ENCODE measurements around the gene GJC2.

GJC2 gene

GRCh38 chr1:228160201-228160761 lies 10.6 kb downstream of the GJC2 start:
- Histone ChIP-seq H3K36me3 (replicated peaks; ENCODE audit: insufficient read depth, low read length) (no peaks in the 10 kb centered on the region), H3F3A (ENCODE audit: insufficient read depth, low read length) (no peaks in the 10 kb centered on the region), H3K27ac (ENCODE audit: low read length) (no peak overlapping the region), H3K9me3 (replicated peaks; ENCODE audit: insufficient read depth, low read length) (no peaks in the 10 kb centered on the region), H3K79me2 (ENCODE audit: low read length) (no peaks in the 10 kb centered on the region), H3K27me3 (replicated peaks; ENCODE audit: insufficient read depth, low read length) (no peaks in the 10 kb centered on the region; the same call in 1 of the 2 replicates), H2AFZ (ENCODE audit: low read length) (no peak overlapping the region), H3K4me3 (ENCODE audit: low read length) (no peak overlapping the region), H3K9ac (ENCODE audit: low read length) (no peak overlapping the region), H3K4me2 (ENCODE audit: low read depth, low read length) (no peak overlapping the region), H4K20me1 (ENCODE audit: insufficient read depth, low read length) (no peaks in the 10 kb centered on the region), H3K4me1 (ENCODE audit: low read length) (no peaks in the 10 kb centered on the region), H3K9me2 (replicated peaks; ENCODE audit: insufficient read depth, low read length) (no peaks in the 10 kb centered on the region)
- no peak for DNase-seq
- TF ChIP-seq EZH2 (optimal IDR thresholded peaks at IDR 0.05; ENCODE audit: low read depth, low read length) (no peak), EZH2phosphoT487 (IDR thresholded peaks at IDR 0.05; ENCODE audit: low read length) (no peak)
- TF ChIP-seq, protein P1, sequence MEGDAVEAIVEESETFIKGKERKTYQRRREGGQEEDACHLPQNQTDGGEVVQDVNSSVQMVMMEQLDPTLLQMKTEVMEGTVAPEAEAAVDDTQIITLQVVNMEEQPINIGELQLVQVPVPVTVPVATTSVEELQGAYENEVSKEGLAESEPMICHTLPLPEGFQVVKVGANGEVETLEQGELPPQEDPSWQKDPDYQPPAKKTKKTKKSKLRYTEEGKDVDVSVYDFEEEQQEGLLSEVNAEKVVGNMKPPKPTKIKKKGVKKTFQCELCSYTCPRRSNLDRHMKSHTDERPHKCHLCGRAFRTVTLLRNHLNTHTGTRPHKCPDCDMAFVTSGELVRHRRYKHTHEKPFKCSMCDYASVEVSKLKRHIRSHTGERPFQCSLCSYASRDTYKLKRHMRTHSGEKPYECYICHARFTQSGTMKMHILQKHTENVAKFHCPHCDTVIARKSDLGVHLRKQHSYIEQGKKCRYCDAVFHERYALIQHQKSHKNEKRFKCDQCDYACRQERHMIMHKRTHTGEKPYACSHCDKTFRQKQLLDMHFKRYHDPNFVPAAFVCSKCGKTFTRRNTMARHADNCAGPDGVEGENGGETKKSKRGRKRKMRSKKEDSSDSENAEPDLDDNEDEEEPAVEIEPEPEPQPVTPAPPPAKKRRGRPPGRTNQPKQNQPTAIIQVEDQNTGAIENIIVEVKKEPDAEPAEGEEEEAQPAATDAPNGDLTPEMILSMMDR (IDR thresholded peaks at IDR 0.05; ENCODE audit: low read length), result no peak

GRCh38 chr1:228161362-228161761 lies 11.6 kb downstream of the GJC2 start:
- Histone ChIP-seq H4K20me1 (ENCODE audit: insufficient read depth, low read length) (no peaks in the 10 kb centered on the region), H3K9me2 (replicated peaks; ENCODE audit: insufficient read depth, low read length) (no peaks in the 10 kb centered on the region), H3K9me3 (replicated peaks; ENCODE audit: insufficient read depth, low read length) (no peaks in the 10 kb centered on the region), H3K27me3 (replicated peaks; ENCODE audit: insufficient read depth, low read length) (no peaks in the 10 kb centered on the region; the same call in 1 of the 2 replicates), H3K9ac (ENCODE audit: low read length) (no peak overlapping the region), H3F3A (ENCODE audit: insufficient read depth, low read length) (no peaks in the 10 kb centered on the region), H3K4me2 (ENCODE audit: low read depth, low read length) (no peak overlapping the region), H3K36me3 (replicated peaks; ENCODE audit: insufficient read depth, low read length) (no peaks in the 10 kb centered on the region), H3K4me3 (ENCODE audit: low read length) (no peak overlapping the region), H3K79me2 (ENCODE audit: low read length) (peaks cover 2% of the 10 kb centered on the region; the same call in 1 of the 2 replicates), H2AFZ (ENCODE audit: low read length) (no peak overlapping the region), H3K27ac (ENCODE audit: low read length) (no peak overlapping the region), H3K4me1 (ENCODE audit: low read length) (no peaks in the 10 kb centered on the region)
- TF ChIP-seq, protein P1 (IDR thresholded peaks at IDR 0.05; ENCODE audit: low read length), result no peak
- TF ChIP-seq EZH2 (optimal IDR thresholded peaks at IDR 0.05; ENCODE audit: low read depth, low read length) (no peak), EZH2phosphoT487 (IDR thresholded peaks at IDR 0.05; ENCODE audit: low read length) (no peak)
- DNase-seq, result no peak

DNA sequence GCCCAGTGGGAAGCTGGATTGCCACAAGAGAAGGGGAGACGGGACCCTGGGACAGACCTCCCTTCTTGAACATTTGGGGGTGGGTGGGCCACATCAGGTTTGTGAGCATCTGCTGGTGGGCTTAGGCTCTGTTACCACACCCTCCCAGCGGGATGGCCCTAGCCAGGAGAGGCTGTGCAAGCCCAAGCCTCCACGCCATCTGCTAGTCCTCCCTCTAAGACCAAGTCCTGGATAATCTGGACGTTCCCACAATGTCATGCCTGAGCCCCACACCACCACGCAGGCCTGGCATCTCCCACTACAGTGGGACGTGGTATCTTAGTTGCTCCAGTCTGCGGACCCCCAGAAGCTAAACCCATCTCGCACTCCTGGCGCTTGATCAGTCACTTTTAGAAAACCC lies 12.1 kb downstream of the GJC2 start:
- no peak overlapping the region for H3K4me3 ChIP-seq (ENCODE audit: low read length)
- no peaks in the 10 kb centered on the region; the same call in 1 of the 2 replicates for H3K27me3 ChIP-seq (replicated peaks; ENCODE audit: insufficient read depth, low read length)
- no peak overlapping the region for H2AFZ ChIP-seq (ENCODE audit: low read length)
- no peaks in the 10 kb centered on the region for H4K20me1 ChIP-seq (ENCODE audit: insufficient read depth, low read length)
- DNase-seq, result no peak
- no peak overlapping the region for H3K9ac ChIP-seq (ENCODE audit: low read length)
- H3K36me3 ChIP-seq (replicated peaks; ENCODE audit: insufficient read depth, low read length), result no peaks in the 10 kb centered on the region
- no peak overlapping the region for H3K27ac ChIP-seq (ENCODE audit: low read length)
- no peak overlapping the region for H3K4me2 ChIP-seq (ENCODE audit: low read depth, low read length)
- TF ChIP-seq, protein P1 (IDR thresholded peaks at IDR 0.05; ENCODE audit: low read length), result no peak
- TF ChIP-seq EZH2 (optimal IDR thresholded peaks at IDR 0.05; ENCODE audit: low read depth, low read length) (no peak), EZH2phosphoT487 (IDR thresholded peaks at IDR 0.05; ENCODE audit: low read length) (no peak)
- peaks cover 3% of the 10 kb centered on the region for H3K4me1 ChIP-seq (ENCODE audit: low read length)
- H3K9me3 ChIP-seq (replicated peaks; ENCODE audit: insufficient read depth, low read length), result no peaks in the 10 kb centered on the region
- no peaks in the 10 kb centered on the region for H3K9me2 ChIP-seq (replicated peaks; ENCODE audit: insufficient read depth, low read length)
- H3K79me2 ChIP-seq (ENCODE audit: low read length), result peaks cover 7% of the 10 kb centered on the region
- no peaks in the 10 kb centered on the region for H3F3A ChIP-seq (ENCODE audit: insufficient read depth, low read length)
